Measurements from ENCODE around the gene KIF22.

KIF22 gene

GRCh38 chr16:29814592-29814991 lies 24.0 kb downstream of the KIF22 start:
- DNase-seq (ENCODE audit: low read depth), result no peak
- TF ChIP-seq CTCF (IDR thresholded peaks at IDR 0.05; ENCODE audit: control insufficient read depth, insufficient read depth, low read depth, low read length, missing control alignments), result no peak
- no peak overlapping the region for H3K4me3 ChIP-seq (ENCODE audit: control insufficient read depth, low read depth, low read length)

GRCh38 chr16:29815032-29815721 lies 24.6 kb downstream of the KIF22 start:
- DNase-seq (ENCODE audit: low read depth), result no peak
- peak overlapping the region; percentile 91 for H3K4me3 ChIP-seq (ENCODE audit: control insufficient read depth, low read depth, low read length)
- no peak for TF ChIP-seq CTCF (IDR thresholded peaks at IDR 0.05; ENCODE audit: control insufficient read depth, insufficient read depth, low read depth, low read length, missing control alignments)

DNA sequence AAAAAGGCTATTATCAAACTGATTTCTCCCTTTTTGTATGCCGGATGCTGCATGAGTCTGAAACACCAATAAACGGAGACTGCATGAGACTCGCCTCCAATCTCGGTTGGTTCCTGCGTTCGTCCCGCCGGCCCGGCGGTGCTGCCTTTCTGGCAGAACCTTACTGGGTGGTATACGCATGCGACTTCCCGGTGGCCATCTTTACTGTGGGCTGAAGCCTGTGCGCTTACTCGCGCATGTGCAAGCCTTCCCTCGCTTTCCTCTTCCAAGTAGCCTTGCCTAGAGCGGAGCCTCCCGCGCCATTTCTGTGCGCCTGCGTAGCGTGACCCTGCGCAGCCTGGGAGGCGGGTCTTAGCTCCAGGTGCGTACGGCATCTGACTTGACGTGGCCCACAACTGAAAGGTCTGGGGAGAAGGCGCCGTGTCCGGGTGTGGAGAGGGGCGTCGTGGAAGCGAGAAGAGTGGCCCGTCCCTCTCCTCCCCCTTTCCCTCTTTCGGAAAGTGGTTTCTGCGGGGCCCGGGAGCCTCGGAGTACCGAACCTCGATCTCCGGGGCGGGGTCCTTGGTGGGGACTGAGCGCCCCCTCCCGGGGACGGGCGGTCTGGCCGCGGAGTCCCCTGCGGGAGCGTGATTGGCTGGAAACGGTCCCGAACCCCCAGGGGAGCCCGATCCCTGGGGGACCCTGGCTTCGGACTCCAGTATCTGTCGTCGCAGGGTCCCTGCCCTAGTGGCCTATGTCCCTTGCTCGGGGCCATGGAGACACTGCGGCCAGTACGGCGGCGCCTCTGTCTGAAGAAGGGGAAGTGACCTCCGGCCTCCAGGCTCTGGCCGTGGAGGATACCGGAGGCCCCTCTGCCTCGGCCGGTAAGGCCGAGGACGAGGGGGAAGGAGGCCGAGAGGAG lies 25.5 kb downstream of the KIF22 start, which contains the start of gene PAGR1:
TSS of gene PAGR1 (plus strand) at position 360 of the 901 bp plus-strand sequence. CDS start at position 734, 374 bp downstream.
- TF ChIP-seq CTCF (IDR thresholded peaks at IDR 0.05; ENCODE audit: control insufficient read depth, insufficient read depth, low read depth, low read length, missing control alignments), result peak; percentile 94
- DNase-seq (ENCODE audit: low read depth), result peak; percentile 99

DNA sequence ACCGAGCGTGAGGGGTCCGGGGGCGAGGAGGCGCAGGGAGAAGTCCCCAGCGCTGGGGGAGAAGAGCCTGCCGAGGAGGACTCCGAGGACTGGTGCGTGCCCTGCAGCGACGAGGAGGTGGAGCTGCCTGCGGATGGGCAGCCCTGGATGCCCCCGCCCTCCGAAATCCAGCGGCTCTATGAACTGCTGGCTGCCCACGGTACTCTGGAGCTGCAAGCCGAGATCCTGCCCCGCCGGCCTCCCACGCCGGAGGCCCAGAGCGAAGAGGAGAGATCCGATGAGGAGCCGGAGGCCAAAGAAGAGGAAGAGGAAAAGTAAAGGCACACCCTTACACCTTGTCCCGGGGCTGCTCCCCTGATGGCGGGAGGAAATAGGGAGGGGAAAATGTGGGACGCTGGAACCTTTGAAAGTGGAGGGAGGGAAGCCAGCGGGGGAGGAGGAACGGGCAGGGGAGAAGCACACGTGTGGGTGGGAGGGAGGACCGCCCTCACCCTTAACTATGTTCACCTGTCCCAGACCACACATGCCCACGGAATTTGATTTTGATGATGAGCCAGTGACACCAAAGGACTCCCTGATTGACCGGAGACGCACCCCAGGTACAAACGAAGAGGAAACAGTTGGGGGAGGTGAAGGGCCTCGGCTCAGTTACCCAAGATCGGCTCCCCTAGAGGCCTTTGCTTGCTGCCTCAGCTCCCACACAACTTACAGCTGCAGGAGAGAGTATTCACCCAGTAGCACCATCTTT lies 26.3 kb downstream of the KIF22 start:
- no peak for TF ChIP-seq CTCF (IDR thresholded peaks at IDR 0.05; ENCODE audit: control insufficient read depth, insufficient read depth, low read depth, low read length, missing control alignments)
- DNase-seq (ENCODE audit: low read depth), result no peak
- H3K4me3 ChIP-seq (ENCODE audit: control insufficient read depth, low read depth, low read length), result peak overlapping the region; percentile 91

More for the DNA sequence above, 25.5 kb downstream of the KIF22 start, which contains the start of gene PAGR1:
- peak within 1 kb of the TSS; percentile 91 for H3K4me3 ChIP-seq (ENCODE audit: control insufficient read depth, low read depth, low read length)

- no peak overlapping the region for H3K4me3 ChIP-seq (ENCODE audit: control insufficient read depth, low read depth, low read length)
- no peak for TF ChIP-seq CTCF (IDR thresholded peaks at IDR 0.05; ENCODE audit: control insufficient read depth, insufficient read depth, low read depth, low read length, missing control alignments)
- DNase-seq (ENCODE audit: low read depth), result no peak
Measured at GRCh38 chr16:29818082-29818481, 27.5 kb downstream of the KIF22 start.

DNA sequence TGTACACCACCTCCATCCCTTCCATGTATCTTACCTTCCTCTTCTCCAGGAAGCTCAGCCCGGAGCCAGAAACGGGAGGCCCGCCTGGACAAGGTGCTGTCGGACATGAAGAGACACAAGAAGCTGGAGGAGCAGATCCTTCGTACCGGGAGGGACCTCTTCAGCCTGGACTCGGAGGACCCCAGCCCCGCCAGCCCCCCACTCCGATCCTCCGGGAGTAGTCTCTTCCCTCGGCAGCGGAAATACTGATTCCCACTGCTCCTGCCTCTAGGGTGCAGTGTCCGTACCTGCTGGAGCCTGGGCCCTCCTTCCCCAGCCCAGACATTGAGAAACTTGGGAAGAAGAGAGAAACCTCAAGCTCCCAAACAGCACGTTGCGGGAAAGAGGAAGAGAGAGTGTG lies 29.0 kb downstream of the KIF22 start:
- H3K4me3 ChIP-seq (ENCODE audit: control insufficient read depth, low read depth, low read length), result peak overlapping the region; percentile 93
- no peak for DNase-seq (ENCODE audit: low read depth)
- peak; percentile 12 for TF ChIP-seq CTCF (IDR thresholded peaks at IDR 0.05; ENCODE audit: control insufficient read depth, insufficient read depth, low read depth, low read length, missing control alignments)
